Measurements from ENCODE around the gene GREM1. TPM values are rescaled to one million over a fixed set of nuclear protein-coding genes. Genes with fewer than 3 reads are reported as not detected.

The GREM1 gene
- total RNA-seq, 1 donor from 2014 or later: 2.8 TPM

DNA sequence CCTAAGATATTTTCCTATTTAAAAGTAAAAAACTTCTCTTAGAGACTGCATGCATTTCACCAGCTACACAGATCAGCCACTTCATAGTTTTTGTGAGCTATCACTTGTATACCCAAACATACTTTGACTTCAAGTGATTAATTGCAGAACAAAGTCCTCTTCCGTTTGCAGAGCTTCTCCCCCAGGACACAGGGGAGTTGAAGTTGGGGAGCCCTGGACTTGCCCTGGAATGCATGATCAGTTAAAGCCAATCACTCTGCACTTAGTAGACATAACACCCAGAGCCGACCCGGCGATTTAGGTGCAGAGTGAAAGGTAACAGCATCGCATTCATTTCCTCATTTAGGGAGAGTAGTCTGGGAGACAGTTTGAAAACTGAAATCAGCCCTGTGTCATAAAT lies 70.1 kb downstream of the GREM1 start:
- H3K4me3 ChIP-seq: no peak overlapping the region
- H3K27ac ChIP-seq: no peak overlapping the region
- intact Hi-C loops (cut with DNase I): no loop called here
- H3K4me1 ChIP-seq: no peaks in the 10 kb centered on the region
- H3K9me3 ChIP-seq: no peaks in the 10 kb centered on the region
- ATAC-seq (no peak), DNase-seq (no peak)
- H3K27me3 ChIP-seq: no peaks in the 10 kb centered on the region
- H3K36me3 ChIP-seq: no peaks in the 10 kb centered on the region
- TF ChIP-seq, protein P1, sequence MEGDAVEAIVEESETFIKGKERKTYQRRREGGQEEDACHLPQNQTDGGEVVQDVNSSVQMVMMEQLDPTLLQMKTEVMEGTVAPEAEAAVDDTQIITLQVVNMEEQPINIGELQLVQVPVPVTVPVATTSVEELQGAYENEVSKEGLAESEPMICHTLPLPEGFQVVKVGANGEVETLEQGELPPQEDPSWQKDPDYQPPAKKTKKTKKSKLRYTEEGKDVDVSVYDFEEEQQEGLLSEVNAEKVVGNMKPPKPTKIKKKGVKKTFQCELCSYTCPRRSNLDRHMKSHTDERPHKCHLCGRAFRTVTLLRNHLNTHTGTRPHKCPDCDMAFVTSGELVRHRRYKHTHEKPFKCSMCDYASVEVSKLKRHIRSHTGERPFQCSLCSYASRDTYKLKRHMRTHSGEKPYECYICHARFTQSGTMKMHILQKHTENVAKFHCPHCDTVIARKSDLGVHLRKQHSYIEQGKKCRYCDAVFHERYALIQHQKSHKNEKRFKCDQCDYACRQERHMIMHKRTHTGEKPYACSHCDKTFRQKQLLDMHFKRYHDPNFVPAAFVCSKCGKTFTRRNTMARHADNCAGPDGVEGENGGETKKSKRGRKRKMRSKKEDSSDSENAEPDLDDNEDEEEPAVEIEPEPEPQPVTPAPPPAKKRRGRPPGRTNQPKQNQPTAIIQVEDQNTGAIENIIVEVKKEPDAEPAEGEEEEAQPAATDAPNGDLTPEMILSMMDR (IDR thresholded peaks at IDR 0.05): no peak

DNA sequence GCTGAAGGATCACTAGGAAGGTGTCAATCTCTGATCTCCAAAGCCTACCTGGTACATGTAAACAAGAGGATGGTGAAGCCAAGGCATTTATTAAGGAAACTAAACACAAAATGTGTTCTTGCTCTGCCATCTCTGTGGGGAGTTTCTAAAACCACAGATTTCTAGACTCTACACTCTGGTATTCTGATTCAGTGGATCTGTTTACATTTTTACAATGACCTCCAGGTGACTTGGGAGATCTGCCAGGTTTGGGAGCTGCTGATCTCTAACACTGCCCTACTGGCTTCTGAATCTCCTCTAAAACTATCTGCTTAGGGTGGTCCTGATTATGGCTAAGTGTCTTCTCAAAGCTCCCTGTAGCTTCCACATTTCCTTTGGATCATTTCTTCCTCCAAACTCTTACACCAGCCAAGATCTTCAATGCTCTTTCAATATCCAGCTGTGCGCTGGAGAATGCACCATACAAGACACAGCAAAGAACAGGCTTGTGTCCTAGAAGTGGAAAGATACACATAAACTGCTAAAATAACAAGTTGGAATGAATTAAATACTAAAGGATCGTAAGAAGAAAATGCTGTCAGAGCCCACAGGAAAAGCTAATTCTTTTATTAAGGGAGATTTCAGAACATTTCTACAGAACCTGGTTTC lies 72.7 kb downstream of the GREM1 start:
- no peaks in the 10 kb centered on the region for H3K9me3 ChIP-seq
- H3K27ac ChIP-seq: no peak overlapping the region
- no peak overlapping the region for H3K4me3 ChIP-seq
- no peaks in the 10 kb centered on the region for H3K27me3 ChIP-seq
- ATAC-seq (no peak), DNase-seq (no peak)
- no peaks in the 10 kb centered on the region for H3K4me1 ChIP-seq
- intact Hi-C loops (cut with DNase I): no loop called here
- TF ChIP-seq, protein P1 (IDR thresholded peaks at IDR 0.05): no peak
- no peaks in the 10 kb centered on the region for H3K36me3 ChIP-seq

DNA sequence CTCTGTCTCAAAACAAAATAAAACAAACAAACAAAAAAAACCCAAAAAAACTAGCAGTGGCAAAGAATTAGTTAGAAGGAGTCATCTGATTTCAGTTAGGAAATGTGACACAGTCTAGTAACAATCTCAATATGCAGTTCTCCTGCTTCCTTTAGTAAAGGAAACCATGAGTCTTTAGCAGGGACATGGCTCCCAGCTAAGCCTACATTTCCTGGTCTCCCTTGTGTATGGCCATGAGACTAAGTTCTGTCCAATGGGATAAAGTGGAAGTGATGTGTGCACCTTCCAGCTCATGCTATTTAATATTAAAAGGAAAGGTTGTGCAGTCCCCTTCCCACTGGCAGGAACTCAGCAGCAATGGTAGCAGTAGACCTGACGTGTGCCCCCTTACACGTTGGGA lies 74.6 kb downstream of the GREM1 start:
- TF ChIP-seq, protein P1 (IDR thresholded peaks at IDR 0.05): no peak
- ATAC-seq (no peak), DNase-seq (no peak)
- intact Hi-C loops (cut with DNase I): no loop called here
- no peaks in the 10 kb centered on the region for H3K9me3 ChIP-seq
- no peak overlapping the region for H3K27ac ChIP-seq
- no peak overlapping the region for H3K4me3 ChIP-seq
- H3K27me3 ChIP-seq: no peaks in the 10 kb centered on the region
- H3K36me3 ChIP-seq: no peaks in the 10 kb centered on the region
- no peaks in the 10 kb centered on the region for H3K4me1 ChIP-seq

Other genes with a start within 250 kb of the GREM1 start
- 14.1 TPM for gene GOLGA8N, start 124.5 kb upstream of the GREM1 start, total RNA-seq
- 4.0 TPM for gene ARHGAP11A, start 102.5 kb upstream of the GREM1 start, total RNA-seq
- 0.96 TPM for gene SCG5, start 76.3 kb upstream of the GREM1 start, total RNA-seq